Mucosa of gallbladder (tissue), 1 donor: ENCODE results near the gene PTK6. TPM values are rescaled to one million over a fixed set of nuclear protein-coding genes. Genes with fewer than 3 reads are reported as not detected.

Experiments used
- DNase-seq: peaks from one replicate; pipeline ENCODE4 v3.0.0-alpha.2; 2020; ENCODE audit warnings: low spot score
- total RNA-seq: library from RNA; stranded (reverse); gene quantifications from one replicate; pipeline ENCODE4 v1.2.1, GENCODE V29; 2021
- donor health status: DM: no; HTN: no; CAD: no.

The PTK6 gene
- total RNA-seq, 1 donor from 2014 or later, result 11.0 TPM

DNA sequence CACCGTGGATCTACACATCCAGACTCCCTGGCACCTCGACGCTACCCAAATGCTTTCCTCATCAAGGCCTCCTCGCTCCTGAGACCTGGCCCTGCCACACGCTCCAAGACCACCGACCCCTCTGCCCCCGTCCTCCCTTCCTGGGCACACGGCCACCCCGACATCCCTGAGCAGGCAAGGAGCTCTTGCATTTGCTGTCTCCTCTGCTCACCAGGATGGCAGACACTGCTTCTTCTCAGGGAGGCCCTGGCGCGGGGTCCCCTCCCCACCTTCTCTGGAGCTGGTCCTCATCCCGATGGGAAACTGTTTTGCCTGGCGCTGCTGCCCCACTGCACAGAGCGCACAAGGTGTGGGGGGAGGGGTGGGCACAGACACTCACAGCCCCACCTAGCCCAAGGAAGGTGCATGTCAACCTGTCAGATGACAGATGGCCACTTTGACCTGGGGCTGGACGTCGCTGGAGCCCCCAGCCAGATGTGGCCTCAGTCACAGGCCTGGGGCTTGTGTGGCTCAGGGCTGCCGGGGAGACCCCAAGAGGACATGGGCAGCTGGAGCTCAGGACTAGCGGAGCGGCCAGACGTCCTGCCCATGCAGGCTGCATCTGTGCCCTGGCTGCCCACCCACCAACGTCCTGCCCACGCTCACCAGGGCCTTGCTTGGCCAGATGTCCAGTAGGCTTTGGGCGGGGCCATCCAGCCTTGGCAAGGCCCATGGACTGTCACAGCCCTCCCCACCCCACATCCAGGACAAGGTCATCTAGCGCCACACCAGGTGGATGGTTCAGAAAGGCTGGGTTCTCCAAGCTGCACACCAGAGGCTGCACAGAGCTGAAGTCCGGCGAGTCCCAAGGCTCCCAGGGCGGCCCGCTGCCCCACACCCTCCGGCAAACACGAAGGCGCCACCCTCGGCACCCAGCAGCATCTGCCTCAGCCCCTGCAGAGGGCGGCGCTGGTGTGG lies 58.6 kb downstream of the PTK6 start:
- DNase-seq, result no peak

Other genes starting within 250 kb of the PTK6 start
- 0.14 TPM for gene COL20A1, start 244.2 kb downstream of the PTK6 start, total RNA-seq
- gene CHRNA4, start 176.0 kb downstream of the PTK6 start, total RNA-seq, result not detected
- 0.46 TPM for gene KCNQ2, start 64.7 kb downstream of the PTK6 start, total RNA-seq
- gene EEF1A2, start 38.3 kb downstream of the PTK6 start, total RNA-seq, result 56.3 TPM
- 793 TPM for gene PPDPF, start 16.6 kb downstream of the PTK6 start, total RNA-seq
- gene SRMS, start 10.4 kb upstream of the PTK6 start, total RNA-seq, result not detected
- 1.4 TPM for gene FNDC11, start 16.8 kb upstream of the PTK6 start, total RNA-seq
- gene HELZ2, start 36.9 kb upstream of the PTK6 start, total RNA-seq, result 48.9 TPM
- 12.1 TPM for gene GMEB2, start 89.7 kb upstream of the PTK6 start, total RNA-seq
- gene STMN3, start 116.0 kb upstream of the PTK6 start, total RNA-seq, result 11.1 TPM
- 30.2 TPM for gene RTEL1, start 120.9 kb upstream of the PTK6 start, total RNA-seq
- 3.2 TPM for gene TNFRSF6B, start 159.3 kb upstream of the PTK6 start, total RNA-seq
- 52.2 TPM for gene ARFRP1, start 170.6 kb upstream of the PTK6 start, total RNA-seq
- gene ZGPAT, start 170.7 kb upstream of the PTK6 start, total RNA-seq, result 34.7 TPM
- gene LIME1, start 199.3 kb upstream of the PTK6 start, total RNA-seq, result 14.8 TPM
- gene SLC2A4RG, start 202.4 kb upstream of the PTK6 start, total RNA-seq, result 93.6 TPM